Measurements from ENCODE around the gene PIP5K1B.
"Not testable (repeated sequence)": the region's sequence is repeated elsewhere in the genome, so short reads cannot be mapped to it uniquely, and the experiment has no call there.

PIP5K1B gene

DNA sequence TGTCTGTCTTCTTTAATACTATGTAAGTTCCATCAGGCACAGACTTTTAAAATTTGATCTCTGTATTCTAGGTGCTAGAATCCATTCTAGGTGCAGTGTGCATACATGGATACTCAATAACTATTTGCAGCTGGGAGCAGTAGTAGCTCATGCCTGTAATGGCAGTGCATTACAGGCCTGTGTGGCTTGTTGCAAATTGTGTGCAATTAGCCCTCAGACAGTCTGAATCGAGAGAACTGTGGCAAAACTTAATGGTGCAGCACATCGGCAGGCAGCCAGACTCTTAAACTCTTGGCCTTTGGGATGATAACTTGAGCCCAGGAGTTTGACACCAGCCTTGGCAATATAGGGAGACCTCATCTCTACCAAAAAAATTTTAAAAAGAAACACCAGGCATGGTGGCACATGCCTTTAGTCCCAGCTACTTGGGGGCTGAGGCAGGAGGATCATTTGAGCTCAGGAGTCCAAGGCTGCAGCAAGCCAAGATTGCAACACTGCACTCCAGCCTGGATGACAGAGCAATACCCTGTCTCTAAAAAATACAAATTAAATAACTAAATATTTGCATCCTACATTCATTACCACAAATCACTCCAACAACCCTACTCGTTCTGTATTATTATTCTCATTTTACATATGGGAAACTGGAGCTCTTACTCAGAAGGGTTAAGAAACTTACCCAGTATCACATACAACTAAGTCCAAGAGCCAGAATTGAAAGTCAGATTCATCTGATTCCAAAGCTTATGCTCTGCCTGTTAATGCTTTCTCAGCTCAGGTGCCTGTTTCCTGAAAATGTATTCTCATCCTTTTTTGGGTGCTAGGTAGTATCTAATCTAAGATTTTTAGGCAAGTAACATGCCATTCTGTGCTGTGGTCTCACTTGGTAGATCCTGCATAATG, 278.7 kb downstream of the PIP5K1B start:
- no peak for DNase-seq (ENCODE audit: low read depth, low spot score)

DNA sequence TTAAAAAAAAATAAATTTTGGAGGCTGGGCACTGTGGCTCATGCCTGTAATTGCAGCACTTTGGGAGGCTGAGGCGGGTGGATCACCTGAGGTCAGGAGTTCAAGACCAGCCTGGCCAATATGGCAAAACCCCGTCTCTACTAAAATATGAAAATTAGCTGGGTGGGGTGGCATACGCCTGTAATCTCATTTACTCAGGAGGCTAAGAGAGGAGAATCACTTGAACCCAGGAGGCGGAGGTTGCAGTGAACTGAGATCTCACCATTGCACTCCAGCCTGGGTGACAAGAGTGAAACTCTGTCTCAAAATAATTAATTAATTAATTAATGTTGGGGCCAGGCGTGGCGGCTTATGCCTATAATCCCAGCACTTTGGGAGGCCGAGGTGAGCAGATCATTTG, 281.9 kb downstream of the PIP5K1B start:
- not testable (repeated sequence) for DNase-seq (ENCODE audit: low read depth, low spot score)

DNA sequence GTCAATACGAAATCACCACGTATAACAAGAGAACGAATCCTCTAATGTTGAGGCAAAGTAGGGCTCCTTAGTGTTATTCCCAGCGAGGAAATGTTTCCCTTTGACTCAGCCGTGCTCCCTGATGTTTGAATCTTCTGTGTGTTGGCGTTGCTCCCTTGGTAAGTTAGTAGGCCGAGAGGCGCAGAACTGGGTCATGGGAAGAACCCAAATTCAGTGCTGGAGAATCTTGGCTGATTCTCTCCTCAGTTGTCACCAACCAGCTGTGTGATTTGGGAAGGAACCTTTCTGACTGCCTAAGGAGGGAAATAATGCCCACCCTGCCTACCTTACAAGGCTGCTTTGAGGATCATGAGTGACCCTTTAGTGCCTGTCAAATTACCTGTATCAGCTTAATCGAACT, 286.4 kb downstream of the PIP5K1B start:
- DNase-seq (ENCODE audit: low read depth, low spot score), result no peak

DNA sequence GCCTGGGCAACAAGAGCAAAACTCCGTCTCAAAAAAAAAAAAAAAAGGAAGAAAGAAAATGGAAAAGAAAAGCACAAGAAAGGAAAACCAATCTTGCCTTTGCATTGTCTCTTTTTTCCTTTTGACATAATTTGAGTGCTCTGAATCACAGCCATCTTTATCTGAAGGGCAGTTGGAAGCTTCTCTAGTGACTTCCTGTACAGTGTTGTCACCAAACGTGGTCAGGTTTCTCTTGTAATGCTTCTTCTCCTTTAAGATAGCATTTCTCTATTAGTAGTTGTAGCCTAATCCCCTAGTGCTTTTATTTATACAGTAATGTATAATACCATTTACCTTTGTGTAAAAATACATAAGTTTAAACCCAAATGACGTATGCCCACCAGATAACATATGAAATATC, 290.7 kb downstream of the PIP5K1B start:
- DNase-seq (ENCODE audit: low read depth, low spot score), result no peak

DNA sequence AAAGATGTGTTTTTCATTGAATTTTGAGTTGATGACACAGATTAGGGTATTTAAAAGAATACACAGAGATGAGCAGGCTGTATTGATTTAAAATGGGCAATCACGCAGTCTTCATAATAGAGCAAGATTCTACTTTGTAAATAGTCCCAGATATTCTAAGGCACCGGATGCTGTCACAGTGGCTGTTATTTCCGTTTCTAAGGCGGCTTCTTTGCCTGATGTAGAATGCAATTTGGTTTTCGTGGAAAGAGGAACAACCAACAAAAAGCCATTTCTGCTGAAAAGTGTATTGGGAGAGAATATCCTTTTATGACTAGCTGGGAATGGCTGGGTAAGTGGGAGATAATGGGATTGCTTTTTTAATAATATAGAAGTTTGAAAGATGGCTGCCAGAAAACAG, 291.4 kb downstream of the PIP5K1B start:
- DNase-seq (ENCODE audit: low read depth, low spot score), result no peak

DNA sequence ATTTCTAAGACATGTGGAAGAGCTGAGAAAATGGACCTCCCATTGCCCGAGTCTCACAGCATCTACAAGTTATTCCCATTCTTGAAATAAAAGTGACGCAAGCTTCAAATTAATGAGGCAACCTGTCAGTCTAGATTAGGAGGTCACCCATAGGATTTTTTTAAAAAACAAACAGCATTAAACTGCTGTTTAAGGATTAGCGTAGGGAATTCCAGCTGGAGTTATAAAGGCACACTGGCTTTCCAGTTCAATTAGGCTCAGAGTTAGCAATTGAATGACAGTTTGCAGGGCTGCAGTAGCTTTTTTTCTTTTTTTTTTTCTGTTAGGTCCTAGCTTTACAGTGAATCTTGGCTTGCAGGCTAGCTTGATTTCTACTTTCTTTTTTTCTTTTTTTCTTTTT, 292.6 kb downstream of the PIP5K1B start:
- DNase-seq (ENCODE audit: low read depth, low spot score), result no peak

DNA sequence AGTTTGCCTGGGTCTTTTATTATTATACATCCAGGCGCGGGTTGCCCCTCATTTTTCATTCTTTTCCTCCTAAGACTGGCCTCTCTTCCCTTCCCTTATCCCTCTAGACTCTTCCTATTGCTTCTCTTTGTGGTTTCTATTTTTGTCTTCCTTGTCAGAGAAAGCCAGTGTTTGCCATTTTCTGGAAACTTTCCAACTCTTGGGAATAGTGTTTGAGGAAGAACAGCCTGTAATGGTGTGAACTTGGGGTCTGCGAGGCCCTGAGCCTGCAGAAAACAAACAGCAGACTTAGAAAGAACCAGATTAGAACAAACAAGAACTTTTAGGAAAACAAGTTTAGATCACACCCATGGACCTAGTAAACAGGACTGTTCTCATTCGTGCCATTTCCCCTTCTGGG, 293.3 kb downstream of the PIP5K1B start:
- DNase-seq (ENCODE audit: low read depth, low spot score), result no peak

DNA sequence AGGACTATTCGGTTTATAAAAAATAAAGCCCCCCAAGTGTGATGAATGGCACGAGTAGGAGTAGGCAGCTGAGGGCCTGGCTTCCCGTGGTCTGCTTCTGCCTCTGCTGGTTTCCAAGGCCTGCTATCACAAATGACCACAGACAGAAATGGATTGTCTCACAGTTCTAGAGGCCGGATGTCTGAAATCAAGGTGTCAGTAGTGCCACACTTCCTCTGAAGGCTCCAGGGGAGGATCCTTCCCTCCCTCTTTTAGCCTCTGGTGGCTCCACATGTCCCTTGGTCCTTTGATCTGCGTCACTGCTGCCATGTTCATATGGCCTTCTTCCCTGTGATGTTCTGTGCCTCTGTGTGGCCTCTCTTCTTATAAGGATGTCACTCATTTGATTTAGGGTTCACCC, 293.8 kb downstream of the PIP5K1B start:
- DNase-seq (ENCODE audit: low read depth, low spot score), result no peak

DNA sequence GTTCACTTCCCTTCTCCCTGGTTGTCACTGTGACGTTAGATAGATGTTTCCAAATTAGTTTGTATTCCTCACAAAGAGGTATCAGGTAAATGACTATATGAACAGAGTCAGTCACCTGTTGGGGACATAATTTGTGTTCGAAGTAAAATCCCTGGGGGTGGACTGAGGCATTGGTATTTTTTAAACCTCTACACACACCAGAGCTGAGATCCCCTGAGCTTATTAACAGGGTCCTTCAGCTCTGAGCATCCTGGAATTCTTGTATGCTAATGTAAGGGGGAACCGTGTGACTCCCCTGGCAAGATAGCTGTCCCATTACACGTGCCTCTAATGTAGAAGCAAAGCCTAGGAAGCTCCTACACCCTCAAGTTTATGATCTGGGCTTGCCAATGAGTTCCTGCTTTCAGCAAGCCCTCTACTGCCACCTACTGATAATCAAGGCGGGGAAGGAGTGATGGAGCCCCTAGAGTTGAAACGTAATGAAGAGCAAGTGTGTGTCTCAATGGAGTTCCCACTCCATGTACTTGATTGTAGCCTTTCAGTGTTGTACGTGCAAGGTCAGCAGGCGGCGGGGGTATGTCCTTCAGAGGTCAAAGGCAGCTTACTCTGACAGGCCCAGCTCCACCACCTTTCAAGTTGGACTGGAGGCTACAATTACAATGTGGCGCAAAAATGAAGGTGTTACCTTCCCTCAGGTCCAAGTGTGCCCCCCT, 294.5 kb downstream of the PIP5K1B start:
- DNase-seq (ENCODE audit: low read depth, low spot score), result peak; percentile 67

DNA sequence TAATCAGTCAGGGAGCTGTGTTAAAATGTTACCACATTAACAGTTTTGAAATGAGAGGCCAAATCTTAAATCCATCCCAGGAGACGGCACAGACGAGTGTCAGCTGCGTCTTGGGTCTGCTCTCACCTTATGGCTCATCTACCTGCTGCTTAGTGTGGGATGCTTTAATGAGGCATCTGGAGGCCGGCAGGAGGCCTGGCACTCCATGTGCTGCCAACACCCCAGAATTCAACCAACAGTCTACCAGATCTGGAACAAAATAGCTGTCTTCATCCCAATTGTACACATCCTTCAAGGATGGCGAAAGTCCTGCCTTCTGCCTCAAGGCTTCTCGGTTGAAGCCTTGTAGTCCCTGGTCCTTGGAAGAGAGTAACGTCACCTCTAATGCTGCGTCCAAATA, 296.9 kb downstream of the PIP5K1B start:
- no peak for DNase-seq (ENCODE audit: low read depth, low spot score)

DNA sequence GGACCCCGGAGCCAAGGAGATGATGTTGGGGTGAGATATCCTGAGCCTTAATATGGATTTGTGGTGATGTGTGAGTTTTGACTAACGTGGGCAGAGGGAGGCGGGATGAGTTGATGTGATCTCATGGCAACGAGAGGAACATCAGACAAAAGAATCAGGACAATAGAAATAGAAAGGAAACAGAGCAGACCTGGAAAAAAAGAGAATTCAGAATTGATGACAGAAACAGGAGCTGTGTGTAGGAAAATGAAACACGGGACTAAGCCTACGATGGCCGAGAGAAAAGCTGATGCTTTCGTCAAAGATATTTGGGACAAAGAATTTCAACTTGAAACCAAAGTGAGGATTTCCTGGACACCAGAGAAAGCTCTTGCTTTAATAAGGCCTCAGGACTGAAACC, 298.0 kb downstream of the PIP5K1B start:
- no peak for DNase-seq (ENCODE audit: low read depth, low spot score)

DNA sequence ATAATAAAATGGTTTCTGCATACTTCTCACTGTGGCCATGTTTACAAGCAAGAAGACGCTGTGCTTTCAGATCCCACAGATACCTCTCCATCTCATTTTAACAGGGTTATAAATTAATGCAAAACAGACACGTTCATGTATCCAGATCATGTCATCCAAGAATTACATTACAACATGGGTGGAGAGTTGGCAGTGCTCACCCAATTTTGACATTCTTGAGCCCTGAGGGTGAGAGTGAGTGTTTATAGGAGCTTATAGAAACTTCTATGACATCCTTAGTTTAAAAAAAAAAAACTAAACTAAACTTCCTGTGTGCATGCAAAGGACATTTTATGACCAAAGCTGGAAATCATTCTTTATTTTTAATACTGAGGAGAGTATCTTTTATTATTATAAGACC, 299.8 kb downstream of the PIP5K1B start:
- no peak for DNase-seq (ENCODE audit: low read depth, low spot score)

DNA sequence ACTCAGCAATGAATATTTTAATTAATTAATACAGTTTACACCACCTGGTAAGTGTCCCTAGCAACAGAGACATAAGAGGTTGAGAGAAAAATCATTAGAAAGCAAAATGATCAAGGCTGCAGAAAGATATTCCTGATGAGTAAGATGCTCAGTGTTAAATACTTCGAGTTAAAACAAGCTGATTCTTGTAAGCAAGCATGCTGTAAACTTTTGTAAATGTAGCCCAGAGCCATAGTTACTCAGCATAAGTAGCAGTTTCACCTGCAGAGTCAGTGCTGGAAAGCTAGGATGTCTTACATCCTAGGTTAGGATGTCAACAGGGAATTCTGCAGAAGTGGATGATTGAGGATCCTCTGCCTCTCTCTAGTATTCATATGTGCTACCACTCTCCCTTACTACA, 304.7 kb downstream of the PIP5K1B start:
- no peak for DNase-seq (ENCODE audit: low read depth, low spot score)

DNA sequence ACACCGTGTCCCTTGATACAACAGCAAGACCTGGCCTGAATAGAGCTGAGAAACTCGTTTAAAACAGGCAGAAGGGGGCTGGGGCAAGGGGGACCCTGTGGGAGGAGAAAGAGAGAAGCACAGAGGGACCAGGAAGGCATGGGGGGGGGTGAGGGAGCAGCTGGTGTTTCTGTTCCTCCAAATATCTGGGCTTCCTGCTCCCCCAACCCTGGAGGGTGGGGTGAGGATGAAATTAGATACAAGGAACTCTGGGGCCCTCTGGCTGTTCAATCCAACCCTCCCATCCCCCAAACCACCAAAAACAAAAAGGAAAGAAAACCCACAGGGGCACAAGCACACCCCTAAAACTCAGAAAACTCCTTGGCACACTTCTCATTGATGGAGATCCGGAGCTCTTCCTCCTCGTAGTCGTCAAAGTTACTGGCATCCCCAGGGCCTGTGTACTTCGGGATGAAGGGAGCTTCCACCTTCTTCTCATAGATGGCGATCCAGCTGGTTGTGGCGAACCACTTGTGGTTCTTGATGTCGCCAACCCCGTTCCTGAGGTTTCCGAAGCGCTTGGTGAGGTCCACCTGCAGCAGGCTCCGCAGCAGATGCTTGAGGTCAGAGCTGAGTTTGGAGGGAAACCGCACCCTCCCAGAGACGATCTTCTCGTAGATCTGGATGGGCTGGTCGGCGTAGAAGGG, 307.8 kb downstream of the PIP5K1B start:
- no peak for DNase-seq (ENCODE audit: low read depth, low spot score)

DNA sequence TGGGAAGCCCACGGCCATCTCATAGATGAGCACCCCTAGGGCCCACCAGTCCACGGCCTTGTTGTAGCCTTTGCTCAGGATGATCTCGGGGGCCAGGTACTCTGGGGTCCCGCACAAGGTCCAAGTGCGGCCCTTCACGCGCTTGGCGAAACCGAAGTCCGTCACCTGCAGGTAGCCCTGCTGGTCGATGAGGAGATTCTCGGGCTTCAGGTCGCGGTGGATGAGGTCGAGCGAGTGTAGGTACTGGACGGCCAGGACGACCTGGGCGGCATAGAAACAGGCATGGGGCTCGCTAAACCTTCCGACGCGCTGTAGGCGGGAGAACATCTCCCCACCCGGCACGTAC, 308.3 kb downstream of the PIP5K1B start:
- no peak for DNase-seq (ENCODE audit: low read depth, low spot score)

DNA sequence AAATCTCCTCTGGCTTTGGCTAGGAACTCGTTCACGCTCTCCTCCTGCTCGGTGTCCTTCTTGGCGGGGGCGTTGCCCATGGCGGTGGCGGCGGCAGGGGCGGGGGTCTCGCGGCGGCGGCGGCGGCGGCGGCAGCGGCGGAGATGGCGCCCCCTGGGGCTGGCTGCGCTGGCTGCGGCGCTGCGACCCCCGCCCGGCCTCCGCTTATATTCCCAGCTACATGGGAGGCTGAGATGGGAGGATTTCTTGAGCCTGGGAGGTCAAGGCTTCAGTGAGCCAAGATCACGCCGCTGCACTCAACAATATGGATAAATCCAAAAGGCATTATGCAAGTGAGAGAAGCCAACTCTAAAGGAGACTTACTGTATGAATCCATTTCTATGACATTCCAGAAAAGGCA, 309.0 kb downstream of the PIP5K1B start, which contains the start of gene PRKACG:
Gene PRKACG (minus strand): TSS at position 101 of the 400 bp plus-strand sequence. CDS start 21 bp downstream, at position 80.
- no peak for DNase-seq (ENCODE audit: low read depth, low spot score)

DNA sequence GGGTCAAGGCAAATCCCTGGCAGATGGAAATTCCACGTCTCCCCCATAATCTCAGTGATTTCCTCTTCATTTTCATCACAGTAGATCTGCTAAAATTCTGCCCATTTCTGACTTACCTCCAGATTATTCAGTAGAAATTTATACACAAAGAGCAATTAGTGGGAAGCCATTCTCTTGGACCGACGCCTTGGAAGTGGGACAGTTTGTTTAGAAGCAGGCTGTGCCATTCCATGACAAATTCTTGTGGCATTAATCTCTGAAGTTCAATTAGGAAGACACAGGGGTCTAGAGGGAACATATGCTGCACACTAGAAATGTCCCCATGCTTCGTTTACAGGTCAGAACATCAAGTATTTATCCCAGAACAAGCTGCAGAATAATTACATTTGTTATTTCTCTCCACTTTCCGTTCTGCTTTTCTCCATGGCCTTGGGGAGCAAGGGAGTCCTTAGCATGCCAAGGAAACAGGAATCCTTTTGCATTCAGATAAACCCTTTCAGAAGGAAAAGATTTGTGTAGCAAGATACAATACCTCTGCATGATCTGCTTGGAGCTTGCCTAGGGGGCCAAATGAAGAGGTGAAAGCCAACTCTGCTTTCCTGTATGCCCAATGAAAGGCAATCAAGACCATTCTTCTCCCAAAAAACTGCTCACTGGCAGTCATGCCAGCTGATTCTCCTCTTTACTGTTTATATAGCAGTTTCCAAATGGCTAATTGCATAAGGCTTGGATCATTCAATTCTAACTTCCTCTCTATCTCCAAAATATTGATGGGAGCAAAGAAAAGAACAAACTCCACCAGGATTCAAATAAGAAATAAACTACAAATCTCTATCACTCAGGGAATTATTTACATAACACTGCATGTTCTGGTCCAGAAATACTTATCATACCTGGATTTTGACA, 311.4 kb downstream of the PIP5K1B start:
- DNase-seq (ENCODE audit: low read depth, low spot score), result no peak

DNA sequence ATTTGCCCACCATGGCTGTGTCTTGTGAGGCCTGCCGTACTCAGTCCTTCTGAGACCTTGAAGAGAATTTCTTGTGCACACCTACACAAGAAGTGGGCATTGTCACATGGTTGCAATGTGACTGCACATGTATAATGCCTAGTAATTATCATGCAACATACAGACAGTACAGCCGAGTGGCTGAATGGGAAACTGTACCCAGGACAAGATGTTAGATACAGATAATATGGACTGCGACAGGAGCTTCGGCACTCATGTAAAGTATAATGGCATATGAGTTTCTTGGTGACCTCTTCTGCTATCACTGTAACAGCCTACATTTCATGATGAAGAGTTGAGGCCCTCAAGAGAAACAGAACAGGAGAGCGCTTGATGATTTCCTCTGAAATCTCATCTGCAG, 313.7 kb downstream of the PIP5K1B start:
- DNase-seq (ENCODE audit: low read depth, low spot score), result no peak

DNA sequence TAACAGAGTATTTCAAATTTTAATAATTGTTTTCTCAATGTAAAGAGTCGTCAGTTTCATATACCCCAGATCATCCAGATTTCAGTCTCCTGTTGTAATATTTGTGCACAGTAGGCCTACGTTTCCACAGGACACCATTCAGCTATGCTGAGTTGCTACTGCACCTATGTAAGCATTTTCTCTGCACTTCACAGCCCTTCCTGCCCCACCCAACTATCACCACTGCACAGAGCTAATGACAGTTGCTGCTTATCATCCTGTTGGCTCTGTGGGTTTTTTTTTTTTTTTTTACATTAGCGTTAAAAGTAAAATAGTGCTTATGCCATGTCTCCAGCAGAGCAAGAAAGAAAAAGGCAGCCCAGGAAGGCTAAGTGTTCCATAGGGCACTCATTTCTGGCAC, 314.8 kb downstream of the PIP5K1B start:
- DNase-seq (ENCODE audit: low read depth, low spot score), result no peak

DNA sequence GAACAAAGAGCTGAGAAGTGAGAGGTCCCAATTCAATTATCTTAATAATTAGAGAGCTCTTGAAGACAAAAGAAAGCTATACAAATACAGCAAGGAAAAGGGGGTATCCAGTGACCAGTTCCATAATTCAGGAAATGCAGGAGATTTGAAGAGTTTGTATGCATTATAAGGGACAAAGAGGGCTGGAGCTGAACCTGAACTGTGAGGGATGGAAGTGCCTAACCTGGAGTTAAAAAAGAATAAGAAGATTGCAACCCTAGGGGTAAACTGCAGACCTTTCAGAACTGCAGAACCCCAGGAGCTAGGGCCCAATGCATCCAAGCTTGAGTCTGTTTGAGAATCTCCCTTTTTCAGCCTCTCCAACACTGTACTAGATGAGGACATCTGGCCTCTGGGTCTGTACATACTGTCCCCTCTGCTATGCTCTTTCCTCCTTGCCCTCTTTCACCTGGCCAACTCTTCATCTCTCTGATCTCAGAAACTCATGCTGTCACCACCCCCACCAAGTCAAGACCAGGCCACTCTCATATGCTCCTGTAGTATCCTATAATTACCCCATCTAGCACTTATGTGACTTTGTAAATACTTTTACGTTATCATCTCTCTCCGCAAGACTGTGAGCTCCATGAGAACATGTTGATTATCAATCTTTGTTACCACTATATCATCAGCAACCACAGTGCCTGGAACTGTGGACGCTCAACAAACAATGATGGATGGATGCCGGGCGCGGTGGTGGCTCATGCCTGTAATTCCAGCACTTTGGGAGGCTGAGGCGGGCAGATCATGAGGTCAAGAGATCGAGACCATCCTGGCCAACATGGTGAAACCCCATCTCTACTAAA, 315.5 kb downstream of the PIP5K1B start:
- no peak for DNase-seq (ENCODE audit: low read depth, low spot score)

DNA sequence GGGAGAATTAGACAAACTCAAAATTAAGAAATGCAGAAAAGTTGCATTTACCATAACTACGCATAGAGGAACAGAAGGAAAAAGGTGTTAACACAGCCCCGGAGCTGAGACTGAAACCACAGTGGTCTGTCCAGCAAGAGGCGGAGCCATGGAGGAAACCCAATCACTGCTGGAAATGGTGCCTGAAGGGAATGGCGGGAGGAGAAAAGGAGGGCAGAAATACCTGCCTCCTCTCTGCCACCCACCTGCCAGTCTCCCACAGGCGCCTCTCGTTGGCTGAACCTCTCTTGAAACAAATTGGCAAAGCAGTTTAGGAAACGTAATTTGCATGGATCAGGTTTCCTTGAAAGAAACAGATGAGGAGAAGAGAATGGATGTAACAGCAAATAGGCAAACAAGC, 318.6 kb downstream of the PIP5K1B start:
- peak; percentile 28 for DNase-seq (ENCODE audit: low read depth, low spot score)
